H9 (cell line): ENCODE data around the gene USP3. TPM values are rescaled to one million over a fixed set of nuclear protein-coding genes. Genes with fewer than 3 reads are reported as not detected.

Experiments used
- DNase-seq: peaks from one replicate; pipeline ENCODE4 v3.0.0-alpha.2; 2017
- H2AFZ ChIP-seq: one replicate; pipeline ENCODE4 v1.6.1; 2013; ENCODE audit warnings: mild to moderate bottlenecking, low read length, control low read depth, moderate library complexity
- H2AK5ac ChIP-seq: 2 replicates; pipeline ENCODE4 v1.6.1; 2013; ENCODE audit warnings: low read length, control low read depth, mixed read lengths; ENCODE audit not compliant: insufficient read length
- H2BK120ac ChIP-seq: one replicate; pipeline ENCODE4 v1.6.1; 2013; ENCODE audit warnings: low read depth, mild to moderate bottlenecking, low read length, control low read depth, inconsistent platforms; ENCODE audit not compliant: poor library complexity, severe bottlenecking
- H2BK12ac ChIP-seq: 2 replicates; pipeline ENCODE4 v1.6.1; 2013; ENCODE audit warnings: low read length, control low read depth, mixed read lengths, low read depth; ENCODE audit not compliant: insufficient read length
- H2BK15ac ChIP-seq: 2 replicates; pipeline ENCODE4 v1.6.1; 2013; ENCODE audit warnings: low read depth, low read length, control low read depth
- H2BK20ac ChIP-seq: one replicate; pipeline ENCODE4 v1.6.1; 2013; ENCODE audit warnings: low read depth, mild to moderate bottlenecking, low read length, control low read depth, inconsistent platforms; ENCODE audit not compliant: poor library complexity, severe bottlenecking
- H2BK5ac ChIP-seq: 2 replicates; pipeline ENCODE4 v1.6.1; 2013; ENCODE audit warnings: low read length, control low read depth, mixed read lengths; ENCODE audit not compliant: insufficient read length
- H3K14ac ChIP-seq: 2 replicates; pipeline ENCODE4 v1.6.1; 2013; ENCODE audit warnings: low read length, control low read depth; ENCODE audit not compliant: insufficient read depth
- H3K18ac ChIP-seq: 2 replicates; pipeline ENCODE4 v1.6.1; 2013; ENCODE audit warnings: low read depth, mild to moderate bottlenecking, mixed read lengths, low read length, control low read depth; ENCODE audit not compliant: insufficient read length
- H3K23ac ChIP-seq: 2 replicates; pipeline ENCODE4 v1.6.1; 2013; ENCODE audit warnings: low read length, control low read depth, mixed read lengths, low read depth; ENCODE audit not compliant: insufficient read length
- H3K23me2 ChIP-seq: 2 replicates; pipeline ENCODE4 v1.6.1; 2013; ENCODE audit warnings: low read depth, mild to moderate bottlenecking, mixed read lengths, low read length, control low read depth; ENCODE audit not compliant: insufficient read length, poor library complexity, severe bottlenecking
- H3K27ac ChIP-seq: 2 replicates; pipeline ENCODE4 v1.5.1; 2013; ENCODE audit warnings: low read length, control low read depth, mixed read lengths, low read depth; ENCODE audit not compliant: insufficient read length
- H3K27me3 ChIP-seq: 2 replicates; pipeline ENCODE4 v1.6.1; 2013; ENCODE audit warnings: low read length, control low read depth, inconsistent platforms; ENCODE audit not compliant: insufficient read depth
- H3K4ac ChIP-seq: 2 replicates; pipeline ENCODE4 v1.6.1; 2013; ENCODE audit warnings: low read depth, mild to moderate bottlenecking, control low read depth, inconsistent platforms, low read length, moderate library complexity
- H3K4me1 ChIP-seq: 2 replicates; pipeline ENCODE4 v1.6.1; 2013; ENCODE audit warnings: low read length, control low read depth, inconsistent platforms; ENCODE audit not compliant: insufficient read depth
- H3K4me2 ChIP-seq: 2 replicates; pipeline ENCODE4 v1.6.1; 2013; ENCODE audit warnings: low read length, control low read depth, mixed read lengths; ENCODE audit not compliant: insufficient read length, insufficient read depth
- H3K56ac ChIP-seq: 2 replicates; pipeline ENCODE4 v1.6.1; 2013; ENCODE audit warnings: low read depth, mild to moderate bottlenecking, mixed read lengths, low read length, control low read depth; ENCODE audit not compliant: insufficient read length
- H3K79me1 ChIP-seq: 2 replicates; pipeline ENCODE4 v1.6.1; 2013; ENCODE audit warnings: low read depth, mild to moderate bottlenecking, moderate library complexity, low read length, control low read depth, inconsistent platforms; ENCODE audit not compliant: insufficient read depth, poor library complexity, severe bottlenecking
- H3K79me2 ChIP-seq: 2 replicates; pipeline ENCODE4 v1.6.1; 2013; ENCODE audit warnings: low read length, control low read depth, inconsistent platforms; ENCODE audit not compliant: insufficient read depth
- H3K9ac ChIP-seq: 2 replicates; pipeline ENCODE4 v1.6.1; 2013; ENCODE audit warnings: low read length, control low read depth, mixed read lengths; ENCODE audit not compliant: insufficient read length; ENCODE audit errors: extremely low read depth
- H3K9me3 ChIP-seq: one replicate; pipeline ENCODE4 v1.6.1; 2013; ENCODE audit warnings: low read depth, low read length, inconsistent platforms; ENCODE audit not compliant: control insufficient read depth
- H3T11ph ChIP-seq: one replicate; pipeline ENCODE4 v1.6.1; 2013; ENCODE audit warnings: mild to moderate bottlenecking, low read length, control low read depth, inconsistent platforms
- H4K20me1 ChIP-seq: one replicate; pipeline ENCODE4 v1.6.1; 2013; ENCODE audit not compliant: control insufficient read depth, insufficient read length, insufficient read depth
- H4K5ac ChIP-seq: 2 replicates; pipeline ENCODE4 v1.6.1; 2013; ENCODE audit warnings: low read depth, mild to moderate bottlenecking, mixed read lengths, low read length, control low read depth; ENCODE audit not compliant: insufficient read length
- H4K8ac ChIP-seq: replicated peaks from 2 replicates; pipeline ENCODE4 v1.6.1; 2013; ENCODE audit warnings: low read length, control low read depth, mixed read lengths, low read depth; ENCODE audit not compliant: insufficient read length
- H4K91ac ChIP-seq: 2 replicates; pipeline ENCODE4 v1.6.1; 2013; ENCODE audit warnings: low read depth, mild to moderate bottlenecking, moderate library complexity, mixed read lengths, low read length, control low read depth; ENCODE audit not compliant: insufficient read length
- H3K27ac Mint-ChIP-seq, 3 experiments: 2 replicates in 2 of 3; 3 replicates in 1 of 3; pipeline ENCODE4 v1.8.0; 2020 to 2021; ENCODE audit warnings: mixed read lengths in 3 of 3, mild to moderate bottlenecking in 1 of 3, moderate library complexity in 1 of 3
- H3K27me3 Mint-ChIP-seq: 2 replicates; pipeline ENCODE4 v1.8.0; 2021; ENCODE audit warnings: low read depth, mild to moderate bottlenecking, moderate library complexity, mixed read lengths
- H3K36me3 Mint-ChIP-seq, 3 experiments: 2 replicates in 2 of 3; 3 replicates in 1 of 3; pipeline ENCODE4 v1.8.0; 2020 to 2021; ENCODE audit warnings: low read depth in 3 of 3, mixed read lengths in 3 of 3; ENCODE audit not compliant: insufficient read depth in 1 of 3
- H3K4me1 Mint-ChIP-seq, 2 experiments: 2 replicates each; pipeline ENCODE4 v1.8.0; 2020; ENCODE audit warnings: mixed read lengths in 2 of 2
- H3K4me3 Mint-ChIP-seq, 2 experiments: 2 replicates in 1 of 2; 3 replicates in 1 of 2; pipeline ENCODE4 v1.8.0; 2020 to 2021; ENCODE audit warnings: mild to moderate bottlenecking in 2 of 2, mixed read lengths in 2 of 2, moderate library complexity in 1 of 2
- H3K9me3 Mint-ChIP-seq, 2 experiments: 2 replicates in 1 of 2; 3 replicates in 1 of 2; pipeline ENCODE4 v1.8.0; 2020; ENCODE audit warnings: mild to moderate bottlenecking in 2 of 2, mixed read lengths in 2 of 2, moderate library complexity in 1 of 2
- CTCF ChIP-seq: fragments of 200-600 bp; sonication (generic); conservative IDR thresholded peaks from 3 replicates; pipeline ENCODE4 v1.8.0; 2021; ENCODE audit warnings: antibody characterized with exemption, mild to moderate bottlenecking
- WGBS: extraction: QIAGEN DNeasy Blood & Tissue Kit; methylation state at CpG from one replicate; pipeline ENCODE4 v1.1.7; 2013; ENCODE audit warnings: missing lambda C conversion rate, low lambda C conversion rate, mixed read lengths; ENCODE audit not compliant: insufficient read length; ENCODE audit errors: extremely low coverage; 5-methylcytosine and 5-hydroxymethylcytosine counted together
- total RNA-seq: library from RNA; stranded (reverse); gene quantifications from 2 replicates; pipeline ENCODE4 v1.2.1, GENCODE V29; 2021

The USP3 gene
- total RNA-seq, 1 experiment from 2014 or later: 14.2 TPM

- no peak overlapping the region for H3K4me2 ChIP-seq
- no peak overlapping the region for H3K18ac ChIP-seq
- H2BK5ac ChIP-seq: no peak overlapping the region
- no peak overlapping the region for H3K14ac ChIP-seq
- no peak overlapping the region for H3T11ph ChIP-seq
- no peak overlapping the region for H3K4ac ChIP-seq
- H2AFZ ChIP-seq: no peak overlapping the region
- H3K23ac ChIP-seq: no peak overlapping the region
- H3K36me3 Mint-ChIP-seq: no peaks in the 10 kb centered on the region
- no peak overlapping the region for H3K27ac Mint-ChIP-seq
- H3K9me3 ChIP-seq: no peaks in the 10 kb centered on the region
- no peak overlapping the region for H4K91ac ChIP-seq
- H3K9me3 Mint-ChIP-seq: no peaks in the 10 kb centered on the region
- H2BK12ac ChIP-seq: no peak overlapping the region
- no peak overlapping the region for H3K56ac ChIP-seq
- peaks cover 17% of the 10 kb centered on the region for H3K27me3 Mint-ChIP-seq
- H2BK120ac ChIP-seq: no peak overlapping the region
- H3K4me1 Mint-ChIP-seq: peaks cover 6 to 9% of the 10 kb centered on the region in 2 experiments
- H3K4me1 ChIP-seq: no peaks in the 10 kb centered on the region
- no peak overlapping the region for H3K27ac ChIP-seq
- no peaks in the 10 kb centered on the region for H3K27me3 ChIP-seq
- no peaks in the 10 kb centered on the region for H3K79me1 ChIP-seq
- no peak overlapping the region for H4K8ac ChIP-seq
- H4K5ac ChIP-seq: no peak overlapping the region
- no peaks in the 10 kb centered on the region for H3K23me2 ChIP-seq
- H4K20me1 ChIP-seq: no peaks in the 10 kb centered on the region
- H2AK5ac ChIP-seq: no peak overlapping the region
- H3K79me2 ChIP-seq: no peaks in the 10 kb centered on the region
- H2BK20ac ChIP-seq: no peak overlapping the region
- no peak overlapping the region for H3K4me3 Mint-ChIP-seq
- DNase-seq: no peak
- no CpG with 5 or more reads among the region's 5 CpGs for WGBS
- no peak overlapping the region for H2BK15ac ChIP-seq
- no peak overlapping the region for H3K9ac ChIP-seq
- no peak for TF ChIP-seq CTCF
Measured at GRCh38 chr15:63469190-63469589, 35.2 kb upstream of the USP3 start.
